Medulla oblongata (tissue), 1 donor: ENCODE results near the gene ABCB11.
"Not testable (repeated sequence)": the region's sequence is repeated elsewhere in the genome, so short reads cannot be mapped to it uniquely, and the experiment has no call there.

Experiments used
- DNase-seq: peaks from one replicate; pipeline ENCODE4 v3.0.0-alpha.2; 2015; ENCODE audit errors: extremely low spot score

Gene ABCB11

DNA sequence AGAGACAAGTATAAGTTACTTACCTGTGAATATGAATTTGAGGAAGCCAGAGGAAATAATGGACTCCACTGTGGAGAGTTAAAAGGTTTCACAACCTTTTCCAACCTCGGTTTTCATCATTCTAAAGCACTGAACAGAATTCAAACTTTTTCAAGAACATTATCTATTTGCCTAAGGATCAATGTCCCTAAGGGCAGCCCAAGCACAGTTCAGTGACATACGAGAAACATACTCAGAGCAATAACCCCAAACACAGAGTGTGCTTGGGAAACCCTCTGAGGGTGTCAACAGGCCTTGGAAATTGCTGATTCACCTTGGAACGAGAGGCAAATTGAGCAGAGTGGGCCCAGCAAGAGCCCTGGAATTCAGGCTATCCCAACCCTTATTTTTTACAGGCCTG lies at the start of gene ABCB11:
TSS of gene ABCB11 (minus strand) at position 123 of the 400 bp plus-strand sequence. CDS start 13,199 bp downstream, outside the sequence.
- DNase-seq = no peak

DNA sequence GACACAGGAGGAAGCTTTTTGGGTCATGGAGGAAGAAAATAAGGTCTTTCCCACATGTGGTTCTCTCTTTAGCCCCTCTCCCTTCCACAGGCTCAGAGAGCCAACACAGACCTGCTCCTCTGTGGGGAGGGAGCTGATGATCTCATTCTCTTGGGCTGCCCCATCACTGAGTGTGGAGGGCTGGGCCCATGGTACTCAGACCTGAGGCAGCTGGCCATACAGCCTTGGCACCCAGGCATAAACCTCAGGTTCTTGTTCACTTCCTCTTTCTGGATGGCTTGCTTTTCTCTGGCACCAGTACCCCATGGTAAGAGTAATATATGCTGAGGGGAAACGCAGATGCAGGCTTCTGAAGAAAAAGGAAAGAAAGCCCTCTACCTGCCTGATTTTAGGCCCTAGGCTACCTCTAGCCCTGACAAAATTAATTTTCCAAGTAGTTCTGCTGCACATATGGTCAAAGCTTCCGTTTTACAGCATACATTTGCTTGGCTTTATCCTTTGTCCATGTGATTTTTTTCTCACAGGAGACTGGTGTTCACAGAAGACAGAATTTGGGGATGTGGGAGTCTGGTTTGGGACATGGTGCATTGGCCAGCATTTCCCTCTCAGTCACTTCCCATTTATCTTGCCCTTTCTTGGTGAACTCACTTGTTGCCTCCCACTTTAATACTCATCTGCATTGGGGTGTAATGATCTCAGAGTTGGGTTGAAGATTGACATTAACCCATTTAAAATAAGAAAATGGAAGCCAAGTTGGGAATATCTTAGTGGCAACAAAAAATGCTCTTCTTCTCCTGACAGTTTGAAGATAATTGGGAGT lies 49.3 kb upstream of the ABCB11 start:
- DNase-seq = peak; percentile 50

DNA sequence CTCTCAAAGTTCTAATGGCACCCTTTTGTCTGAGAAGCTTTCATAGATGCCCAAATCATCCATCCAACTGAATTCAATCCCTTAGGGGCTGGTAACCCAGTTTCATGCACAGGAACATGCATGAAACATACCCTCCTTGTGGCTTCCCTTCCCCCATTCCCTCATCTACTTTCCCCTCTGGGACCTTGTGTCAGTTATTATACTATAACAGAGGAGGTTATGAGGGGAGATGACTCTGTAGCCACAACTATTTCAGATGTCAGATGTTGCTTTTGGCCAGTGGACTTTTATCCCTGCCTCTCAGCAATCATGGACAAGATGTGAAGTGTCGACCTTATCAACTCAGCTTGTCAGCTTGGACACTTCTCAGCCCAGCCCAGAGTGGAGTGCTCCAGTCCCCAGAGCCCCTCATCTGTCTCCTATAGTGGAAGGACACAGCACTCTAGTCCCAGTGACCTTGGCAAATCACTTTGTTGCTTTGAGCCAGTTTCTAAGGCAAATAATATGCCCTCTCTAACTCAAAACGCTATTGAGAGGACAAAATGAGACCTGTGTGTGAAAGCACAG lies 46.6 kb upstream of the ABCB11 start:
- DNase-seq = no peak

DNA sequence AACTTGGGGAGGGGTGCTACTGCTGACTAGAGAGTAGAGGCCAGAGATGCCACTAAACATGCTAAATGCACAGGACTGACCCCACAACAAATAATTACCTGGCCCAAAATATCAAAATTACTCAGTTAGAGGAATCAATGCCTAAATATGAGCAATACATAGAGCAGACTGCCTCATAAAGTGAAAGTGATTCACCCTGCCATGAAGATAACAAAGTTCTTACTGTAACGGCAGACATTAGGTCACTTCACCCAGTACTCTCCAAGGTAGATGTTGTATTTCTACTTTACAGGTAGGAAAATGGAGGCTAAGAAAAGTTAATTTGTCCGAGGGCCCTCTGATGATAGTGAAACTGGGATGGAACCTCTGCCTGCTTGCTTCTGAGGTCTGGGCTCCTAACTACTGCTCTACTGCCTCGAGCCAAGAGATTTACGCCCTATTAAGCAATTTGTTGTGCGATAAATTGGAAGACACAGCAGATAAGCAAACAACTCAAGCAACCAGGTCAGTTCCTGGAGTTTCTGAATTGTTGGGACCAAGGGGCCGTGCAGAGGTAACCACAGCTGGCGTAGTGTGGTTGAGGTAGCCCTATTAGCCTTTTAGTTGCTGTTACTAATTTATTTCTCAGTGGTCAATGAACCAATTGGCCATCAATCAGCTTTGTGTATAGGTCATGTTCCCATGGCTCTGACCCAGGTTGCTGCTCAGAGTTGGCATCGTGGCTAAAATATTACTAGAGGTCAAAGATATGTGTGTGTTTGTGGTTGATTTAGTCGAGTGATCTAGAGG lies 43.0 kb upstream of the ABCB11 start:
- DNase-seq = no peak

DNA sequence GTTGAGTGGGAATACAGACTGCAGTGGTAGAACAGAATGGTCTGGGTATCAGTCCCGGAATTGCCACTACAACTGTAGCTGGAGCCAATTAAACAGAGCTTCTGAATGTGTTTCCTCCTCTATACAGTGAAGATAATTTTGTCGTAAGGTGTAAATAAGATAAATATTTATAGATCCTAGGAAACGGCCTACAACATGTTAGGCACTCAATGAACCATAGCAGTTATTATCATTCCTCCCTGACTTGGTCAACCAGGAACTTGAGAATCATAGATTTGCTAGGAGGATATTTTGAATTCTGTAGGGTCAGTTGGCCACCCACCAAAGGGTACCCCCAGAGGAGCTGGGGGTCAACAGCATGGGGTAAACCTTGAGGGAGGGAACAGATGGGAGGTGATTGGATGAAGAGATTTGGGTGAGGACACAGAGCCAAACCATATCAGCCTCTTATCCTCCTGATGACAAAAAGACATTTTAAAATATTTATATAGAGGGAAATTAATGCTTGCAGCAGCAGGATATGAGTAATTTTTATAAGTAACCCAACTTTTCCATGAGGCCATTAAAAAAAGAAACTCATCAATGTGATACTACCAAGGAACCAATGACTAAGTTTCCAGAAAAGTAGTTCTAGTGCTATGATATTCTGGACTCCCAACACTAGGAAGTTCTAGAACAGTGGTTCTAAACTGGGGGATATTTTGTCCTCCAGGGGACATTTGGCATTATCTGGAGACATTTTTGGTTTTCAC lies 42.3 kb upstream of the ABCB11 start:
- no peak for DNase-seq

DNA sequence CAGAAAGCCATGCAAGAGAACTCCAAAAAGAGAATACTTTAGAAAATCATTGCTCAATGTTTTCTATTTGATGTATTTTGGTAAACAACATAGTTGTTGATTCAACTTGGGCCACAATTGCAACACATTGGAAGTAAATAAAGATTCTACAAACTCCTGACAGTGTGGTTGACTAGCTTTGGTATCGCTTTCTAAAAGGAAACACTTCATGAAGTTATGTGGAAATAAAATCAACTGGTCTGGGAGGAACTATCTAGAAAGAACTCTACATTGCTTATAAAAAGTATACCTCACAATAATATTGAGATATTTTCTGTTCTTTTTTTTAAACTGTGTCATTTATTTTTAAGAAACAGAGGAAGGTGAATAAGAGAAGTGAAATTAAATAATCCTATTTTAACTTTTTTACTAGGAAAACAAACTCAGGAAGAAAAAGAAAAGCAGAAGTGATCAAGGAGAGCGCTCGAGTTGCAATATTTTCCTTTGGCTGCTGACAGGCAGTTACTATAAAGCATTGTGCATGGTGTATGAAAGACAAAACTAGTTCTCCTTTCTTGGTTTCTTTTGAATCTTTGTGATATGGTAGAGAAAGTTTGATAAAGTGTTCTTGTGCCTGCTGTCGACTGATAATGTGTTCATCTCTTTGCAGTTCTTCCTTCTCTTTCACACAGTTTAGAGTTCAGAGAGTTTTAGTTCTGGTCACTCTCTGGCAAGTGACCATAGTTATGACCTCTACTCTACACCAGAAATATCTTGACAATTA lies 41.2 kb upstream of the ABCB11 start:
- peak; percentile 74 for DNase-seq

DNA sequence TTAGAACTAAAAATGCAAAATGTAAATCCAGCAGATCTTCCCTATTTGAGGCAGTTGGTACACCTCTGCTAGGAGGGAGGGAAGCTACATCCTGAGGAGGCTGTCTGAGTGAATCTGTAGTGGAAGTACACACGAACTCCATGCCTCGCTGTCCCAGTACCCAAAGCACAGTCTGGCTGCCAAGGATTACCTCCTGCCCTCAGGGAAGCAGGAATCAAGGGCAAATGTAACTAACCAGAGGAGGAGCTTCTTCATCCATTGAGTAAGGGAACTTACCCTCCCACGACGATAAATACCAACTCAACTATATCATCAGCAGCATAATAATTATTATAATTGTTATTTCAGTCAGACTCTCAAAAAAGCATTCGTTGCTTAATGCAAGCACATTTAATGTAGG lies 40.3 kb upstream of the ABCB11 start:
- no peak for DNase-seq

DNA sequence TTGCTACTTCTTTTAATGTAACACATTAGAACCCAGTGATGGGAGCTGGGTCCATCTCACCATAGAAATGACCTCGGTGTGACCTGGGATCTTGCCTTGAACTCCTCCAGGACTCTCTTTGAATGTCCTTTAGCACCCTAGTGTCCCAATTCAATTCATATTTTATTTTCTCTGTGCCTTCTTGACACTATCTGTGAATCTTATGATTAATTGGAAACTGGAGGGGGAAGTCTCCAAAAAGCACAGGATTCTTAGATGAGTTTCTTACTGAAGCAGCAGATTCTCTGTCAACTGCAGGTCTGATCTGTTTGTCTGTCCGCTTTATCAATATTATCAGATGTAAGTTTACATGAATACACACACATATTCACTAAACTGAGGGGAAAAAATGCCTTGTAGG lies 38.7 kb upstream of the ABCB11 start:
- DNase-seq = no peak

DNA sequence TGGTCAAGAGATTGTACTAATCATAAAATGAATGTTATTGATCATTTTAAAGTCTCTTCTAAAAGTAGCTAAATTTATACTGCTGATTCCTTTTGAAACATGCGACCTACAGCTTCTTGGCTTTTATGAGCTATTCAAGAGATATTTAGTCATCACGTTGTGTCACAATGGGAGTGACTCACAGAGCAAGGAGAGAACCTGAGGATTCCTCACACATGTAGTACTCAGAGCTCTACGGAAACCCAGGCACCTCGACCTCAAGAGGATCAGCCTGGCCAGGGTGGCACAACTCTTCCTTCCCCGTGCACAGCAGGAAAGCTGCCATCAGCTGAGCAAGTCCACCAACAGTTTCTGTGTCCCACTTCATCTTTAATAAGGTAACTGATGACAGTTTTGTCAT lies 38.2 kb upstream of the ABCB11 start, which contains the start of gene DHRS9:
TSS of gene DHRS9 (plus strand) at position 223 of the 400 bp plus-strand sequence. CDS start 12,019 bp downstream, outside the sequence.
- no peak for DNase-seq

DNA sequence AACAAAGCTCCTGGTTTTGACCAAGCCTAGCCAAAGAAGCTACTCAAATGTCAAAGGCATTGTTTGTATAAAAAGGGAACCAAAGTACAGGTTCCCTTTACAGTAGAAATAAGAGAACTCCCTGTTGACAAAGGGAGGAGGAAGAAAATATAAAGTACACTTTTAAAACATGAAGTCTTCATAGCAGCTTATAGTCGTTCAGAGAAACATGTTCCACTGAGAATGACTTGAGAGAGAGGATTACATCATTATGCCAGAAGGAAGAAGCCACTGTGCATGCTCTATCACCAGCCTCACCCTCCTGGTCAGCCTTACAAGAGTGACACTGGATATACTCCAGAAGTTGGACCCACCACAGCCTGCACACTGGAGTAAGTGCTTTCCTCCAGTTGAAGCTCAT lies 35.8 kb upstream of the ABCB11 start:
- DNase-seq = peak; percentile 22

DNA sequence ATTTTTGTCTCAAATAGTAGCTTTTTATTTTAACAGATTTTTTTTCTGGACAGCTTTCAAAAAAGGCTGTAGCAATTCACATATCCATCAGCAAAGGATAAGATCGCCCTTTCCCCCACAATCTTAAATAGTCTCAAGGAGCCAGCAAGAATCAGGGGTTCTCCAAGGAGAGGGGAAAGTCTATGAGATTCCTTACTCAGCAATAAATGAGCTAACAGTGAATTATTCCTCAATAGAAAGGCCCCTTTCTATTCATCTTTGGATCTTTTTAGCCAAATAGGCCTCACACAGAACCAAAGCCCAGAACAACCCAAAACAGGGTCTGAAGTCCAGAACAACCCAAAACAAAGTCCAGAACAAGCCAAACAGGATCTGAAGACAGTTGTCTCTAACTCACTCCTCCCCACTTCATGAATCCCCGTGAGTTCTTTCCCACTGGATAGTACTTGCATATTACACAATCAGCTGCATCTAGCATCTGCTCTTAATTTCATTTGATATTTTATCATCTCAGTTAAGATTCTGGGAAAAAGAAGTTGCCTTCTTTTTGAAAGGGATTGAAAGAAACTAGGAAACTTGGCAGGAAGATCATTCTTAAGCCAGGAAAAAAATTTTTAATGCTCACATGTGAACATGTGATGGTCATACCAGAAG lies 34.9 kb upstream of the ABCB11 start:
- DNase-seq = no peak

DNA sequence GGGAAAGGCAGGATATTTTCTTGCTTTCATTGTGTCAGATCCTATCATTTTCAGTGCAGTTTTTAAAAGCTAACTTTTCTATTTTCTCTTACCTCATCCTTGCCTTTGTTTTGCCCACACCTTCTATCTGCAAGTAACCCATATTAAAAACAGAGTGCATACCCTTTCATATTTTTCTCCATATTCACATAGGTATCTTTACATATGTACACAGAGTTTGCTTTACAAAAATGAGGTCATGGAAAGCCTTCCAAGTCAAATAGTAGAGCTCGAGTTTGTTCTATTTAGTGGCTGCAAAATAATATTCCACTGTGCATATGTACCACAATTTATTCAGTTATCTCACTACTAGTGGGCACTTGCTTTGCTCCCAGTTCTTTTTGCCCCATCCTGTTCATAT lies 34.3 kb upstream of the ABCB11 start:
- no peak for DNase-seq

DNA sequence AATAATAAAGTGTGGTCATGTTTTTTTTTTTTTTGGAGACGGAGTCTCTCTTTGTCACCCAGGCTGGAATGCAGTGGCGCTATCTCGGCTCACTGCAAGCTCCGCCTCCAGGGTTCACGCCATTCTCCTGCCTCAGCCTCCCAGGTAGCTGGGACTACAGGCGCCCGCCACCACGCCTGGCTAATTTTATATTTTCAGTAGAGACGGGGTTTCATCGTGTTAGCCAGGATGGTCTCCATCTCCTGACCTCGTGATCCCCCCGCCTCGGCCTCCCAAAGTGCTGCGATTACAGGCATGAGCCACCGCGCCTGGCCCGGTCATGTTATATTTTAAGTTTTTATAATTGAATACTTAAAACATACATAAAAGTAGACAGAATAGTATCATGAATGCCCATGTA lies 33.1 kb upstream of the ABCB11 start:
- not testable (repeated sequence) for DNase-seq

DNA sequence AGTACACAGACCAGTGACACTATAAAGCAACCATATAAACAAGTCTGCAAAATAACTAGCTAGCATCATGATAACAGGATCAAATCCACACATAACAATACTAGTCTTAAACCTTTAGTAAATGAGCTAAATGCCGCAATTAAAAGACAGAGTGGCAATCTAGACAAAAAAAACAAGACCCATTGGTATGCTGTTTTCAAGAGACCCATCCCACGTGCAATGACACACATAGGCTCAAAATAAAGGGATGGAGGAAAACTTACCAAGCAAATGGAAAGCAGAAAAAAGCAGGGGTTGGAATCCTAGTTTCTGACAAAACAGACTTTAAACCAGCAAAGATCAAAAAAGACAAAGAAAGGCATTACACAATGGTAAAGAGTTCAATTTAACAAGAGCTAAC lies 23.5 kb upstream of the ABCB11 start:
- DNase-seq = not testable (repeated sequence)

DNA sequence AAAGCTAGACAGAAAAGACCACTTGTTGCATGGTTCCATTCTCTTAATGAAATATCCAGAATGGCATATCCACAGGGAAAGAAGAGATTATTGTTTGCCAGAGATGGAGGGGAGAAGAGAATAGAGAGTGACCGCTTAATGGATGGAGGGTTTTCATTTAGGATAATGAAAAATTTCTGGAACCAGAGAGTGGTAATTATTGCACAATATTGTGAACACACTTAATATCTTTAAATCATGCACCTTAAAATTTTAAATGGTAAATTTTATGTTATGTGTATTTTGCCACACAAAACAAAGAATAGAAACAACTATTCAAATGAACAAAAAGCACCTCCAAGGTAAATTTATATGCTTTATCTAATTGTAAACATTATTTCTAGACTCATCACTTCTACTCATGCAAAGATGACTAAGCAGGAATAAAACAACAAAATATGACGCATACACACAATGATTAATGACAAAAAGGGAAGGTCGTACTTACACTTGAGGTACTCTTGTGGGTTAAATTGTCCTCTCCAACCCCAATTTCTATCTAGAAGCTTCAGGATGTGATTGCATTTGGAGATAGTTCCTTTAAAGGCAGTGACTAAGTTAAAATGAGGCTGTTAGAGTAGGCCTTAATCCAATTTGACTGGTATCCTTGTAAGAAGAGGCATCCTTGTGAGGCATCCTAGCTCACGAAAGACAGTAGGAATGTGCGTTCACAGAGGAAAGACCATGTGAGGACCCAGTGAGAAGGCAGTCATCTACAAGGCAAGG lies 19.5 kb upstream of the ABCB11 start:
- DNase-seq = no peak

DNA sequence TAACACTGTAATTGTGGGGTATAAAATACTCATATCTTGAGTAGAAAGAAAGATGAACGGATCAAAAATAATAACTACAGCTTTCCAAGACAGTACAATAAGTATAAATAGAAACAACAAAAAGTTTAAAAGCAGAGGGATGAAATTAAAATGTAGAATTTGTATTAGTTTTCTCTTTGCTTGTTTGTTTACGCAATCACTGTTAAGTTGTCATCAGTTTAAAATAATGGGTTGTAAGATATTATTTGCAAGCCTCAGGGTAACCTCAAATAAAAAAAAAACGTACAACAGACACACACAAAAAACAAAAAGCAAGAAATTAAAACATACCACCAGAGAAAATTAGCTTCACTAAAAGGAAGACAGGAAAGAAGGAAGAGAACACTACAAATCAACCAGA lies 18.0 kb upstream of the ABCB11 start:
- DNase-seq = no peak

DNA sequence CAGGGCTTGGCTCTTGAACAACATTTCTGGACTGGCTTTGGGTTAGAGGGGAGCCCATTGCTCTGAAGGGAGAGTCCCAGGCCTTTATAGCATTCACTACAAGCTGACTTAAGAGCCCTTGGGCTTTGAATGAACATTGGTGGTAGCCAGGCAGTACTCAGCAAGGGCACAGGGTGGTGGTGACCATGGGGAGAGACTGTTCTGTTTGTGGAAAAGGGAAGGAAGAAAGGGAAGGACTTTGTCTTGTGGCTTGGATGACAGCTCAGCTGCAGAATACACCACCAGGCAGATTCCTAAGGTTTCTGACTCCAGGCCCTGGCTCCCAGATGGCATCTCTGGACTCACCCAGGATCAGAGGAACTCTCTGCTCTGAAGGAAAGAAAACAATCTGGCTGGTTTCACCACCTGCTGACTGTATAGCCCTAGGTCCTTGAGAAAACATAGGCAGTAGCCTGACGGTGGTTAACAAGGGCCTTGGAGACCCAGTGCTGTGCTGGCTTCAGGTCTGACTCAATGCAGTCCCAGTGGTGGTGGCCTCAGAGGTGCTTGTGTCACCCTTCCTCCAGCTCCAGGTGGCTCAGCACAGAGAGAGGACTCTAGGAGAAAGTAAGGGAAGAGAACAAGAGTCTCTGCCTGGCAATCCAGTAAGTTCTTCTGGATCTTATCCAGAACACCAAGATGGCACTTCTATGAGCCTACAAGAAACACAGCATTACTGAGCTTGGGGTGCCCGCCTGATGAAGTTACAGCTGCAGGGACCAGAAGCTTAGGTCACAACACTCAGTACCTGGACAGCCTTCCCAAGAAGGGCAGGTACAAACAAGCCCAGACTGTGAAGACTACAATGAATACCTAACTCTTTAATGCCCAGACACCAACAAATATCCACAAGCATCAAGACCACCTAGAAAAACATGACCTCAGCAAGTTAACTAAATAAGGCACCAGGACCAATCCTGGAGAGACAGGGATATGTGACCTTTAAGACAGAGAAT lies 16.4 kb upstream of the ABCB11 start:
- DNase-seq = no peak

DNA sequence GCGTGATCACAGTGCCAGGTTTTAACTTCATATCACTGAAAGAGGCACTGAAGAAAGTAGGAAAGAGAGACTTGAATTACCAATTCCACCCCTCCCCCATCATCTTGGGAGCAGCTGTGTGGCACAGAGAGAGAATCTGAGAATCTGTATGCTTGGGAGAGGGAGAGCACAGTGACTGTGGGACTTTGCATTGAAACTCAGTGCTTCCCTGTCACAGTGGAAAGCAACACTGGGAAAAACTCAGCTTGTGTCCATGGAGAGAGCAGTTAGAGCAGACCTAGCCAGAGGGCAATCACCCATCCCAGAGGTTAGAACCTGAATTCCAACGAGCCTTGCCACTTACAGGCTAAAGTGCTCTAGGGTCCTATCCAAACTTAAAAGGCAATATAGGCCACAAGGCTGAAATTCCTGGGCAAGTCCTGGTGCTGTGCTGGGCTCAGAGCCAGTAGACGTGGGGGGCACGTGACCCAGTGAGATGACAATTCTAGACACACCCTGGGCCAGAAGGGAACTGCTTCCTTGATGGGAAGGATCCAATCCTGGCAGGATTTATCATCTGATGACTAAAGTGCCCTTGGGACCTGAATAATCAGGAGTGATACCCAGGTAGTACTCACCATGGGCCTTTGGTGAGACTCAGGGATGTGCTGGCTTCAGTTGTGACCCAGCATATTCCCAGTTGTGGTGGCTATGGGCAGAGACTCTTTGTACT lies 15.5 kb upstream of the ABCB11 start:
- DNase-seq = no peak
